Cardiac fibroblast (primary cell): ENCODE measurements around the gene MGLL.

Experiments
- DNase-seq, 2 donors: peaks; one replicate each; pipeline versions ENCODE4 v3.0.0 to v3.0.0-alpha.2; 2010; ENCODE audit warnings: low read depth in 2 of 2
- H3K4me3 ChIP-seq, 2 donors: replicated peaks in 1 of 2; 1 replicate in 1 of 2; 2 replicates in 1 of 2; pipeline ENCODE4 v1.5.1; 2011; ENCODE audit warnings: low read depth in 2 of 2, low read length in 2 of 2, mild to moderate bottlenecking in 2 of 2, moderate library complexity in 1 of 2
- CTCF ChIP-seq: IDR thresholded peaks from one replicate; pipeline ENCODE4 v1.5.1; 2011; ENCODE audit warnings: low read depth, mild to moderate bottlenecking, low read length, inconsistent platforms

The MGLL gene

GRCh38 chr3:127665165-127665564 is 157.2 kb downstream of the MGLL start:
- no peak for TF ChIP-seq CTCF
- H3K4me3 ChIP-seq = no peak overlapping the region
- no peak for DNase-seq

GRCh38 chr3:127663151-127663550 is 159.2 kb downstream of the MGLL start:
- no peak for TF ChIP-seq CTCF
- DNase-seq = no peak
- no peak overlapping the region for H3K4me3 ChIP-seq

GRCh38 chr3:127662001-127662469 is 160.3 kb downstream of the MGLL start:
- DNase-seq = no peak
- no peak overlapping the region for H3K4me3 ChIP-seq
- TF ChIP-seq CTCF = no peak

- no peak overlapping the region for H3K4me3 ChIP-seq
- no peak for DNase-seq
- TF ChIP-seq CTCF = no peak
Observed at GRCh38 chr3:127661600-127661999, 160.7 kb downstream of the MGLL start.

- no peak for TF ChIP-seq CTCF
- H3K4me3 ChIP-seq = no peak overlapping the region
- no peak for DNase-seq
Observed at GRCh38 chr3:127660621-127661251, 161.6 kb downstream of the MGLL start.

GRCh38 chr3:127658234-127658633 is 164.1 kb downstream of the MGLL start:
- H3K4me3 ChIP-seq = no peak overlapping the region
- DNase-seq = no peak
- TF ChIP-seq CTCF = no peak

GRCh38 chr3:127656906-127657305 is 165.4 kb downstream of the MGLL start:
- TF ChIP-seq CTCF = no peak
- H3K4me3 ChIP-seq = no peak overlapping the region
- DNase-seq = no peak
